ENCODE measurements around the gene GAB4.

GAB4 gene

DNA sequence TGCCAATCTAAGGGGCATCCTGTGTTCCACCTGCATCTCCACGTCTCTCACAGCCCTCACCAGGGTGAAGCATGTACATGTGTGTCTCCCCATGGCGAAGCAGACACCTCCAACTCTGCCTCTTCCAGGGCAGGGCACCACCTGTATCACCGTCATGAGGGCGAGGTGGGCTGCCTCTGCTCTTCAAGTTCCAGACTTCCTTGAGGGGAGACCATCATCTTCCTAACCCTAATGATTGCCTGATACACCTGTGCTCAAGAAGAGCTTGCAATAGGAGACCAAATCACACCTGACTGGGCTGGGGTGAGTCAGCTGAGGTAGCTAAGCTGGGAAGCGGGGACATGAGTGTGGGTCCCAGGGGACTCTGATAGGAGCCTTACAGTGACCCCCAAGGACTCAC, 43.7 kb downstream of the GAB4 start:
- TF ChIP-seq POLR2AphosphoS5 (IDR thresholded peaks at IDR 0.05; ENCODE audit: low read depth, low read length) (no peak), FOXP2 (optimal IDR thresholded peaks at IDR 0.05; ENCODE audit: borderline replicate concordance, extremely low read depth, extremely low read length, insufficient read depth) (no peak), SIN3A (IDR thresholded peaks at IDR 0.05; ENCODE audit: borderline replicate concordance, insufficient read depth, low read length) (no peak), TAF1 (IDR thresholded peaks at IDR 0.05; ENCODE audit: borderline replicate concordance, insufficient read depth, low read length) (no peak)
- TF ChIP-seq, protein P1, sequence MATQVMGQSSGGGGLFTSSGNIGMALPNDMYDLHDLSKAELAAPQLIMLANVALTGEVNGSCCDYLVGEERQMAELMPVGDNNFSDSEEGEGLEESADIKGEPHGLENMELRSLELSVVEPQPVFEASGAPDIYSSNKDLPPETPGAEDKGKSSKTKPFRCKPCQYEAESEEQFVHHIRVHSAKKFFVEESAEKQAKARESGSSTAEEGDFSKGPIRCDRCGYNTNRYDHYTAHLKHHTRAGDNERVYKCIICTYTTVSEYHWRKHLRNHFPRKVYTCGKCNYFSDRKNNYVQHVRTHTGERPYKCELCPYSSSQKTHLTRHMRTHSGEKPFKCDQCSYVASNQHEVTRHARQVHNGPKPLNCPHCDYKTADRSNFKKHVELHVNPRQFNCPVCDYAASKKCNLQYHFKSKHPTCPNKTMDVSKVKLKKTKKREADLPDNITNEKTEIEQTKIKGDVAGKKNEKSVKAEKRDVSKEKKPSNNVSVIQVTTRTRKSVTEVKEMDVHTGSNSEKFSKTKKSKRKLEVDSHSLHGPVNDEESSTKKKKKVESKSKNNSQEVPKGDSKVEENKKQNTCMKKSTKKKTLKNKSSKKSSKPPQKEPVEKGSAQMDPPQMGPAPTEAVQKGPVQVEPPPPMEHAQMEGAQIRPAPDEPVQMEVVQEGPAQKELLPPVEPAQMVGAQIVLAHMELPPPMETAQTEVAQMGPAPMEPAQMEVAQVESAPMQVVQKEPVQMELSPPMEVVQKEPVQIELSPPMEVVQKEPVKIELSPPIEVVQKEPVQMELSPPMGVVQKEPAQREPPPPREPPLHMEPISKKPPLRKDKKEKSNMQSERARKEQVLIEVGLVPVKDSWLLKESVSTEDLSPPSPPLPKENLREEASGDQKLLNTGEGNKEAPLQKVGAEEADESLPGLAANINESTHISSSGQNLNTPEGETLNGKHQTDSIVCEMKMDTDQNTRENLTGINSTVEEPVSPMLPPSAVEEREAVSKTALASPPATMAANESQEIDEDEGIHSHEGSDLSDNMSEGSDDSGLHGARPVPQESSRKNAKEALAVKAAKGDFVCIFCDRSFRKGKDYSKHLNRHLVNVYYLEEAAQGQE (IDR thresholded peaks at IDR 0.05; ENCODE audit: insufficient read depth in 1 of 2, low read depth in 2 of 2, low read length in 2 of 2), result no peak

DNA sequence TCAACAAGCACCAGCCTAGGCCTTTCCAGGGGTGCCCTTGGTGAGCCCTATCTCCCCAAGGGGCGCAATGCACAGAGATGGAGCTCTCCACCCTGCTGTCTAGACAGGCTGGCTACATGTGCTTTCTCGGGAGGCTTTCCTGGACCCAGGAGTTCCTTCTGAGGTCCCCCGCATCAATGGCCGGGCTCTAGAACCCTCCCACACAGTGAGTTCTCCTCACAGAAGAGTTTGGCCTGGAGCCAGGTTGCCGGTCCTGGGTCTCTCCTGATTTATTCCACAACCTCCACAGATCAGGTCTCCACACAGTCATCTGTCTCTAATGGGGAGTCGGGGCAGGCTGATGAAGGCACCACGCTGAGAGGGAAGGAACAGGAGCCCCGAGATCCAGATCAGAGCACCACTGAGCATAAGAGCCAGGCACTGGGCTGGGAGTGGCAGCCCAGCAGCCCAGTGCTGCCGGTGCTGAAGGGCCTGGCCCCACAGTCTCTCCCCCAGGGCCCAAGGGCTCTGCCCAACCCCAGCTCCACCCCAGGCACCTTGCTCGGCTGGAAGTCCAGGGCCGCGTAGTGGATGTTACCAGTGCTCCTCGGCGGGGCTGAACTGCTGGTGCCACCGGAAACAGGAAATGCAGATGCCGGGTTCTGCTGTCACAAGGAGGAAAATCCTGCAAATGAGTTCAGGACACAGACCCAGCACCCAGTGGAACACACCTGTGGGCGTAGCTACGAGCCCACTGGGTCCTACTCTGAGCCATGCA, 44.7 kb downstream of the GAB4 start:
- TF ChIP-seq POLR2AphosphoS5 (IDR thresholded peaks at IDR 0.05; ENCODE audit: low read depth, low read length), result no peak
- TF ChIP-seq TAF1 (IDR thresholded peaks at IDR 0.05; ENCODE audit: borderline replicate concordance, insufficient read depth, low read length), result no peak
- no peak for TF ChIP-seq FOXP2 (optimal IDR thresholded peaks at IDR 0.05; ENCODE audit: borderline replicate concordance, extremely low read depth, extremely low read length, insufficient read depth)
- TF ChIP-seq, protein P1 (IDR thresholded peaks at IDR 0.05; ENCODE audit: insufficient read depth in 1 of 2, low read depth in 2 of 2, low read length in 2 of 2), result no peak
- no peak for TF ChIP-seq SIN3A (IDR thresholded peaks at IDR 0.05; ENCODE audit: borderline replicate concordance, insufficient read depth, low read length)

DNA sequence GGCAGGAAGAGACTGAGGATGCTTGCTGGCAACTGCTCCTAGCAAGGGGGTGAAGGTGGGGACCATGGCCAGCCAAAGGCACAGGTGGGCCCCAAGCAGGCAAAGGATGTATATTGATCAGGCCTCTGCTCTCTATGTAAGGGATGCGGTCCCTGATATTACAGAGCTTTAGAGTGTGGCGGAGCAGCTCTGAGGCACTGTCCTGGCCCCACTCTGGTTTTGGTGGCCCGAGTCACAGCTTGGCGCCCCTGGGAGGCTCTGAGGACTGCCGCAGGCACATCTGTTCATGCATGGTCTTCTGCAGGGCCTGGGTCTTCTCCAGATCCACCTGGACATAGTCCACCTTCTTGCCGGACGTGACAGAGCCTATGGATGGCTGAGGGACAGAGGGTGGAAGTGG, 45.5 kb downstream of the GAB4 start:
- TF ChIP-seq FOXP2 (optimal IDR thresholded peaks at IDR 0.05; ENCODE audit: borderline replicate concordance, extremely low read depth, extremely low read length, insufficient read depth) (no peak), TAF1 (IDR thresholded peaks at IDR 0.05; ENCODE audit: borderline replicate concordance, insufficient read depth, low read length) (no peak), SIN3A (IDR thresholded peaks at IDR 0.05; ENCODE audit: borderline replicate concordance, insufficient read depth, low read length) (no peak), POLR2AphosphoS5 (IDR thresholded peaks at IDR 0.05; ENCODE audit: low read depth, low read length) (no peak)
- TF ChIP-seq, protein P1 (IDR thresholded peaks at IDR 0.05; ENCODE audit: insufficient read depth in 1 of 2, low read depth in 2 of 2, low read length in 2 of 2), result no peak

- no peak for TF ChIP-seq TAF1 (IDR thresholded peaks at IDR 0.05; ENCODE audit: borderline replicate concordance, insufficient read depth, low read length)
- TF ChIP-seq FOXP2 (optimal IDR thresholded peaks at IDR 0.05; ENCODE audit: borderline replicate concordance, extremely low read depth, extremely low read length, insufficient read depth), result no peak
- TF ChIP-seq POLR2AphosphoS5 (IDR thresholded peaks at IDR 0.05; ENCODE audit: low read depth, low read length), result no peak
- TF ChIP-seq SIN3A (IDR thresholded peaks at IDR 0.05; ENCODE audit: borderline replicate concordance, insufficient read depth, low read length), result no peak
- TF ChIP-seq, protein P1 (IDR thresholded peaks at IDR 0.05; ENCODE audit: insufficient read depth in 1 of 2, low read depth in 2 of 2, low read length in 2 of 2), result no peak
These were observed 46.4 kb downstream of the GAB4 start for GRCh38 chr22:16961477-16962186.
